Natural killer cell (primary cell): ENCODE results near the gene ZNF552. TPM values are rescaled to one million over a fixed set of nuclear protein-coding genes. Genes with fewer than 3 reads are reported as not detected.

ENCODE experiments used
- ATAC-seq, 3 donors: fragments of 150-1000 bp in 2 of 3; fragments of 200-7000 bp in 1 of 3; cut with Tn5 transposase; 1 replicate in 1 of 3; 2 replicates in 2 of 3; pipeline ENCODE4 v1.10.0; 2021; ENCODE audit warnings: mild to moderate bottlenecking in 2 of 3, moderate library complexity in 2 of 3
- DNase-seq, 2 donors: peaks; one replicate each; pipeline versions ENCODE4 v3.0.0 to v3.0.0-alpha.2; 2013 to 2021; ENCODE audit warnings: mixed read lengths in 1 of 2
- H3K27ac ChIP-seq: one replicate; pipeline ENCODE4 v1.5.1; 2013; ENCODE audit warnings: mild to moderate bottlenecking, low read length
- H3K27me3 ChIP-seq: one replicate; pipeline ENCODE4 v1.6.1; 2013; ENCODE audit warnings: low read length; ENCODE audit not compliant: control insufficient read depth, insufficient read depth
- H3K36me3 ChIP-seq: one replicate; pipeline ENCODE4 v1.6.1; 2013; ENCODE audit warnings: low read length; ENCODE audit not compliant: control insufficient read depth, insufficient read depth
- H3K4me1 ChIP-seq: one replicate; pipeline ENCODE4 v1.6.1; 2013; ENCODE audit warnings: low read length; ENCODE audit not compliant: control insufficient read depth, insufficient read depth
- H3K4me3 ChIP-seq: one replicate; pipeline ENCODE4 v1.5.1; 2013; ENCODE audit warnings: low read length
- H3K9me3 ChIP-seq: one replicate; pipeline ENCODE4 v1.6.1; 2013; ENCODE audit warnings: low read length; ENCODE audit not compliant: control insufficient read depth, insufficient read depth
- H3K27ac Mint-ChIP-seq, 2 donors: one replicate each; pipeline ENCODE4 v1.8.0; 2022; ENCODE audit warnings: mild to moderate bottlenecking in 2 of 2, mixed read lengths in 2 of 2, moderate library complexity in 1 of 2
- H3K27me3 Mint-ChIP-seq, 2 donors: one replicate each; pipeline ENCODE4 v1.8.0; 2022; ENCODE audit warnings: low read depth in 2 of 2, mixed read lengths in 2 of 2
- H3K36me3 Mint-ChIP-seq: one replicate; pipeline ENCODE4 v1.8.0; 2022; ENCODE audit warnings: mixed read lengths
- H3K4me1 Mint-ChIP-seq, 2 donors: one replicate each; pipeline ENCODE4 v1.8.0; 2022; ENCODE audit warnings: mixed read lengths in 2 of 2
- H3K4me3 Mint-ChIP-seq: one replicate; pipeline ENCODE4 v1.8.0; 2022; ENCODE audit warnings: mild to moderate bottlenecking, moderate library complexity, mixed read lengths
- H3K9me3 Mint-ChIP-seq, 2 donors: one replicate each; pipeline ENCODE4 v1.8.0; 2022; ENCODE audit warnings: mixed read lengths in 2 of 2
- WGBS: methylation state at CpG from one replicate; pipeline ENCODE4 v1.1.7; 2013; ENCODE audit warnings: missing lambda C conversion rate; ENCODE audit not compliant: insufficient coverage; 5-methylcytosine and 5-hydroxymethylcytosine counted together
- intact Hi-C: fragments of 100-400 bp; cut with micrococcal nuclease; formaldehyde crosslinking; loops from one replicate; pipeline ENCODE4 v1.14.2; 2022
- total RNA-seq, 4 donors: library from RNA; stranded (reverse); fragments of 120-200 nt in 1 of 4; gene quantifications; one replicate each; pipeline versions ENCODE4 v1.2.3 to v1.2.4, GENCODE V29; 2013 to 2022
- TF ChIP-seq, protein P1 (sequence below): fragments of 200-600 bp; IDR thresholded peaks from one replicate; pipeline ENCODE4 v1.8.0; 2022; ENCODE audit warnings: antibody characterized with exemption

ZNF552 gene
- total RNA-seq, 3 donors from 2014 or later (not counting 1 experiment from before 2014, with no cell fraction given): 13.0 to 14.5 (median 14.3) TPM

DNA sequence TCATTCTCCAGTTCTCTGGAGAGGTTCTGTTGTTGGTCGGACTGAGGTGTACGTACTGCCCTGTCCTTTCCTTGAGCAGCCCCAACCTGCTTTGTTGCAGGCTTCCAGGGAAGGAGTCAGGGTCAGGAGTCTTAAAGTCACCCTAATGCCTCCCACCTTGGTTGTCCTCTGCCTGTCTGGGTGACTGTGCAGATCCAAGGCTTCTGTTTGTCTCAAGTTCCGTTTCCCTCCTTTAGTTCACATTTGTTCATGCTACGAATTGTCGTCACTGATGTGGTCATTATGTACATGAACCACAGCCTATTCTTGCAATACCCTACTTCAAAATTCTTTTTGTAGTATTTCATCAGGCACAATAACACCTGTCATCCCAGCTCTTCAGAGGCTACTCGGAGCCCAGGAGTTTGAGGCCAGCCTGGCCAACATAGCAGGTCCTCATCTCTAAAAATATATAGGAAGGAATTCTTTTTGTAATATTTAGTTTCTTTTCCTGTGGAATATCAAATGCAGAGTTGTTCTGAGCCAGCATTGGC lies 37.9 kb downstream of the ZNF552 start:
- Histone ChIP-seq H3K27me3 (no peaks in the 10 kb centered on the region), H3K36me3 (peaks cover 55% of the 10 kb centered on the region), H3K9me3 (peaks cover 71% of the 10 kb centered on the region), H3K4me1 (peaks cover 5% of the 10 kb centered on the region), H3K27ac (no peak overlapping the region), H3K4me3 (no peak overlapping the region)
- H3K4me3 Mint-ChIP-seq: no peak overlapping the region
- TF ChIP-seq, protein P1, sequence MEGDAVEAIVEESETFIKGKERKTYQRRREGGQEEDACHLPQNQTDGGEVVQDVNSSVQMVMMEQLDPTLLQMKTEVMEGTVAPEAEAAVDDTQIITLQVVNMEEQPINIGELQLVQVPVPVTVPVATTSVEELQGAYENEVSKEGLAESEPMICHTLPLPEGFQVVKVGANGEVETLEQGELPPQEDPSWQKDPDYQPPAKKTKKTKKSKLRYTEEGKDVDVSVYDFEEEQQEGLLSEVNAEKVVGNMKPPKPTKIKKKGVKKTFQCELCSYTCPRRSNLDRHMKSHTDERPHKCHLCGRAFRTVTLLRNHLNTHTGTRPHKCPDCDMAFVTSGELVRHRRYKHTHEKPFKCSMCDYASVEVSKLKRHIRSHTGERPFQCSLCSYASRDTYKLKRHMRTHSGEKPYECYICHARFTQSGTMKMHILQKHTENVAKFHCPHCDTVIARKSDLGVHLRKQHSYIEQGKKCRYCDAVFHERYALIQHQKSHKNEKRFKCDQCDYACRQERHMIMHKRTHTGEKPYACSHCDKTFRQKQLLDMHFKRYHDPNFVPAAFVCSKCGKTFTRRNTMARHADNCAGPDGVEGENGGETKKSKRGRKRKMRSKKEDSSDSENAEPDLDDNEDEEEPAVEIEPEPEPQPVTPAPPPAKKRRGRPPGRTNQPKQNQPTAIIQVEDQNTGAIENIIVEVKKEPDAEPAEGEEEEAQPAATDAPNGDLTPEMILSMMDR: no peak
- WGBS: 77% methylated on average over 5 of the region's 6 CpGs
- no peak overlapping the region for H3K27ac Mint-ChIP-seq
- H3K27me3 Mint-ChIP-seq: no peaks in the 10 kb centered on the region
- ATAC-seq: no peak
- no peak for DNase-seq
- peaks cover 21 to 29% of the 10 kb centered on the region in 2 donors for H3K4me1 Mint-ChIP-seq
- H3K9me3 Mint-ChIP-seq: peaks cover 16 to 18% of the 10 kb centered on the region in 2 donors
- peaks cover 74% of the 10 kb centered on the region for H3K36me3 Mint-ChIP-seq
- intact Hi-C loops: no loop called here

DNA sequence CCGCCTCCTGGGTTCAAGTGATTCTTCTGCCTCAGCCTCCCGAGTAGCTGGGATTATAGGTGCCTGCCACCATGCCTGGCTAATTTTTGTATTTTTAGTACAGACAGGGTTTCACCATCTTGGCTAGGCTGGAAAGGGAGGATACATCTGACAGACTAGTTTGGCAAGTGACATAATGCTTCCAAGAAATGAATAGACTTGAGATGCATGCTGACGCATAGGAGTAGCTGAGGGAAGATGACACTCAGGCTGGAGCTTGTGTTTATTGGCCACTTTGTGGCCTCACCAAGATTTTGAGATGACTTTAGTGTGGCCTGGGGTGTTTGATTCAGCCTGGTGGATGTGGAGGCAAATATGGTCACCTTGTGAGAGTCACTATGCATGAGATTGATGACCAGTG lies 41.2 kb downstream of the ZNF552 start:
- no peak for ATAC-seq
- no peaks in the 10 kb centered on the region for H3K27me3 Mint-ChIP-seq
- peaks cover 7% of the 10 kb centered on the region in 2 donors for H3K9me3 Mint-ChIP-seq
- H3K27ac Mint-ChIP-seq: no peak overlapping the region
- WGBS: over 99% methylated on average over 3 of the region's 3 CpGs
- no peak for DNase-seq
- intact Hi-C loops: no loop called here
- peaks cover 26% of the 10 kb centered on the region for H3K4me1 ChIP-seq
- TF ChIP-seq, protein P1: no peak
- no peaks in the 10 kb centered on the region for H3K27me3 ChIP-seq
- H3K36me3 ChIP-seq: peaks cover 27% of the 10 kb centered on the region
- H3K4me3 Mint-ChIP-seq: no peak overlapping the region
- no peak overlapping the region for H3K27ac ChIP-seq
- H3K4me1 Mint-ChIP-seq: peaks cover 42 to 51% of the 10 kb centered on the region in 2 donors
- peaks cover 51% of the 10 kb centered on the region for H3K36me3 Mint-ChIP-seq
- H3K4me3 ChIP-seq: no peak overlapping the region
- peaks cover 56% of the 10 kb centered on the region for H3K9me3 ChIP-seq

DNA sequence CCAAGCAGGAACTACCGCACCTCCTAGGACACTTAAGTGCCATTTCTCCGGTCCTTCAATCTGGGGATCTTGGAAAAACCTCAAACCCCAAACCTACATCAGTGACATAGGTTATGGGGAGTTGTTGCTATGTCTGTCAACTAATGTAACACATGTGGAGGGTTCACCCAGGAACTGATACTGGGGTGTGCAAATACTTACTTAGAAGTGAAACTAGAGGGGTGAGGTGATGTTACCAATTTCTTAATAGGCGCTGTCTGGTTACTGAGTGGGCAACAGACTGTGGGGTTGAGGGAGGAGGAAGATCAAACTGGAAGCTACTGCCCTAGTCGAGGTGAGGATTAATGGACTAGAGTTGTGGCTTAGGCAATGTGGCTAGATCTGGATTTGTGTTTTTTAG lies 43.3 kb downstream of the ZNF552 start:
- Mint-ChIP-seq H3K4me1 (peaks cover 40 to 49% of the 10 kb centered on the region in 2 donors), H3K36me3 (peaks cover 34% of the 10 kb centered on the region), H3K27me3 (no peaks in the 10 kb centered on the region), H3K4me3 (peak overlapping the region; percentile 70), H3K9me3 (peaks cover 5% of the 10 kb centered on the region in 2 donors), H3K27ac (peak overlapping the region; percentile 22 to 65)
- intact Hi-C loops: no loop called here
- DNase-seq (no peak), ATAC-seq (no peak)
- WGBS: 82% methylated on average over 4 of the region's 4 CpGs
- Histone ChIP-seq H3K36me3 (peaks cover 8% of the 10 kb centered on the region), H3K9me3 (peaks cover 36% of the 10 kb centered on the region), H3K27me3 (no peaks in the 10 kb centered on the region), H3K4me3 (no peak overlapping the region), H3K27ac (no peak overlapping the region), H3K4me1 (peaks cover 26% of the 10 kb centered on the region)
- TF ChIP-seq, protein P1: no peak
